Type B pancreatic cell (in vitro differentiated cells): ENCODE measurements around the gene UGT2B15. TPM values are rescaled to one million over a fixed set of nuclear protein-coding genes. Genes with fewer than 3 reads are reported as not detected.
"Not testable (repeated sequence)": the region's sequence is repeated elsewhere in the genome, so short reads cannot be mapped to it uniquely, and the experiment has no call there.

ENCODE experiments used
- DNase-seq: peaks from one replicate; pipeline ENCODE4 v3.0.0; 2021; ENCODE audit warnings: mixed read lengths; ENCODE audit not compliant: unreplicated experiment; ENCODE audit errors: extremely low spot score
- H3K27ac Mint-ChIP-seq: 2 replicates; pipeline ENCODE4 v1.8.0; 2021; ENCODE audit warnings: mild to moderate bottlenecking, mixed read lengths
- H3K27me3 Mint-ChIP-seq: 2 replicates; pipeline ENCODE4 v1.8.0; 2021; ENCODE audit warnings: mixed read lengths
- H3K36me3 Mint-ChIP-seq: 2 replicates; pipeline ENCODE4 v1.8.0; 2021; ENCODE audit warnings: mixed read lengths
- H3K4me1 Mint-ChIP-seq: one replicate; pipeline ENCODE4 v1.8.0; 2021; ENCODE audit warnings: mixed read lengths; ENCODE audit not compliant: unreplicated experiment
- H3K4me3 Mint-ChIP-seq: 2 replicates; pipeline ENCODE4 v1.8.0; 2021; ENCODE audit warnings: mild to moderate bottlenecking, mixed read lengths
- H3K9me3 Mint-ChIP-seq: 2 replicates; pipeline ENCODE4 v1.8.0; 2021; ENCODE audit warnings: mixed read lengths
- CTCF ChIP-seq: fragments of 200-600 bp; sonication (generic); conservative IDR thresholded peaks from 2 replicates; pipeline ENCODE4 v1.5.0; 2021; ENCODE audit warnings: antibody characterized with exemption, mild to moderate bottlenecking
- long read RNA-seq: library from polyadenylated mRNA; unstranded; transcript quantifications from one replicate; pipeline ENCODE4 v2.0.0, GENCODE V29; 2020
- total RNA-seq: library from RNA; stranded (reverse); gene quantifications from 2 replicates; pipeline ENCODE4 v1.2.1, GENCODE V29; 2021; ENCODE audit warnings: low replicate concordance

Gene UGT2B15
- total RNA-seq, result 2.0 and 5.2 TPM in 2 replicates
- long read RNA-seq, transcript UGT2B15-201 (6 exons, 2,077 nt), result major isoform, 19 of 22 reads
- long read RNA-seq, partial matches to known transcripts, result 3 of 22 reads
- long read RNA-seq, other reads (novel, unspliced or antisense), result 0 of 22 reads

- not testable (repeated sequence) for H3K36me3 Mint-ChIP-seq
These were observed at the start of gene UGT2B15 for GRCh38 chr4:68670479-68670939. TSS of gene UGT2B15 (minus strand) at chr4:68670652. CDS start at chr4:68670618, 34 bp downstream.

GRCh38 chr4:68719075-68719473 lies 48.6 kb upstream of the UGT2B15 start:
- Mint-ChIP-seq H3K36me3 (no peaks in the 10 kb centered on the region), H3K4me3 (no peak overlapping the region), H3K27ac (no peak overlapping the region), H3K4me1 (no peaks in the 10 kb centered on the region), H3K27me3 (no peaks in the 10 kb centered on the region), H3K9me3 (no peaks in the 10 kb centered on the region)
- no peak for TF ChIP-seq CTCF
- no peak for DNase-seq

More at GRCh38 chr4:68670479-68670939, at the start of gene UGT2B15:
- H3K9me3 Mint-ChIP-seq, H3K4me1 Mint-ChIP-seq, H3K27me3 Mint-ChIP-seq, DNase-seq, H3K27ac Mint-ChIP-seq, H3K4me3 Mint-ChIP-seq: not testable (repeated sequence)

- no peak for DNase-seq
- H3K36me3 Mint-ChIP-seq, result no peaks in the 10 kb centered on the region
- TF ChIP-seq CTCF, result no peak
- no peaks in the 10 kb centered on the region for H3K27me3 Mint-ChIP-seq
- H3K9me3 Mint-ChIP-seq, result no peaks in the 10 kb centered on the region
- no peaks in the 10 kb centered on the region for H3K4me1 Mint-ChIP-seq
- no peak overlapping the region for H3K27ac Mint-ChIP-seq
- no peak overlapping the region for H3K4me3 Mint-ChIP-seq
These were observed 48.1 kb upstream of the UGT2B15 start for GRCh38 chr4:68718447-68719074.

- Mint-ChIP-seq H3K9me3 (no peaks in the 10 kb centered on the region), H3K36me3 (no peaks in the 10 kb centered on the region), H3K27ac (no peak overlapping the region), H3K4me1 (no peaks in the 10 kb centered on the region), H3K4me3 (no peak overlapping the region), H3K27me3 (no peaks in the 10 kb centered on the region)
- no peak for DNase-seq
- TF ChIP-seq CTCF, result no peak
These were observed 47.5 kb upstream of the UGT2B15 start for GRCh38 chr4:68717999-68718398.

- H3K27ac Mint-ChIP-seq, result no peak overlapping the region
These were observed 43.9 kb upstream of the UGT2B15 start for GRCh38 chr4:68714400-68714799.

More at GRCh38 chr4:68714400-68714799, 43.9 kb upstream of the UGT2B15 start:
- no peak for DNase-seq
- H3K36me3 Mint-ChIP-seq, result no peaks in the 10 kb centered on the region
- no peaks in the 10 kb centered on the region for H3K27me3 Mint-ChIP-seq
- H3K9me3 Mint-ChIP-seq, result no peaks in the 10 kb centered on the region
- no peaks in the 10 kb centered on the region for H3K4me1 Mint-ChIP-seq
- TF ChIP-seq CTCF, result no peak
- H3K4me3 Mint-ChIP-seq, result no peak overlapping the region
